Kidney (tissue), 14 donors: ENCODE data around the gene TXNDC9. TPM values are rescaled to one million over a fixed set of nuclear protein-coding genes. Genes with fewer than 3 reads are reported as not detected.

Experiments
- DNase-seq, 5 donors: peaks; one replicate each; pipeline ENCODE4 v3.0.0-alpha.2; 2013 to 2020
- FAIRE-seq: peaks from 2 replicates; lab custom pipeline; 2012; peaks lifted over from hg19 to GRCh38; lab: Jason Lieb, UNC
- H3K27ac ChIP-seq, 2 donors: one replicate each; pipeline ENCODE4 v1.7.0; 2013; ENCODE audit warnings: low read depth in 2 of 2, low read length in 2 of 2, inconsistent platforms in 1 of 2
- H3K27me3 ChIP-seq: one replicate; pipeline ENCODE4 v1.7.1; 2013; ENCODE audit warnings: low read length, inconsistent platforms; ENCODE audit not compliant: control insufficient read depth, insufficient read depth
- H3K36me3 ChIP-seq, 3 donors: one replicate each; pipeline versions ENCODE4 v1.7.0 to v1.7.1; 2013; ENCODE audit warnings: low read length in 3 of 3, control low read depth in 1 of 3, inconsistent platforms in 1 of 3; ENCODE audit not compliant: insufficient read depth in 3 of 3, control insufficient read depth in 2 of 3
- H3K4me1 ChIP-seq, 3 donors: one replicate each; pipeline versions ENCODE4 v1.7.0 to v1.7.1; 2013; ENCODE audit warnings: low read length in 3 of 3, inconsistent platforms in 1 of 3, low read depth in 1 of 3; ENCODE audit not compliant: control insufficient read depth in 2 of 3, insufficient read depth in 2 of 3
- H3K4me3 ChIP-seq, 3 donors: one replicate each; pipeline versions ENCODE4 v1.7.0 to v1.8.1; 2013; ENCODE audit warnings: low read length in 3 of 3, control low read depth in 1 of 3, inconsistent platforms in 1 of 3
- H3K9ac ChIP-seq, 3 donors: one replicate each; pipeline versions ENCODE4 v1.7.0 to v1.7.1; 2013; ENCODE audit warnings: low read length in 3 of 3, control low read depth in 1 of 3, inconsistent platforms in 1 of 3
- H3K9me3 ChIP-seq, 3 donors: one replicate each; pipeline versions ENCODE4 v1.7.0 to v1.7.1; 2013; ENCODE audit warnings: low read length in 3 of 3, control low read depth in 1 of 3, inconsistent platforms in 1 of 3; ENCODE audit not compliant: control insufficient read depth in 2 of 3, insufficient read depth in 1 of 3
- intact Hi-C: fragments of 100-400 bp; cut with DNase I; formaldehyde crosslinking; loops from one replicate; pipeline ENCODE4 v1.11.1; 2022
- polyA plus RNA-seq: library from polyadenylated mRNA; stranded (reverse); fragments of 350-450 nt; fragmentation: Illumina TruSeq; extraction: RNeasy Lipid Tissue Mini Kit (QIAGEN cat#74804); gene quantifications from one replicate; pipeline ENCODE4 v1.2.3, GENCODE V29; 2014; ENCODE audit warnings: low read depth, low replicate concordance; ENCODE audit not compliant: insufficient read depth
- total RNA-seq: library from RNA; stranded (reverse); fragmentation: NEBNext Ultra II Directional; extraction: Animal tissue kit (Norgen Biotek cat#: 25700); gene quantifications from one replicate; pipeline ENCODE4 v1.2.1, GENCODE V29; 2021
- TF ChIP-seq, protein P1 (sequence below): IDR thresholded peaks from 3 replicates; pipeline ENCODE4 v1.5.1; 2012; ENCODE audit warnings: mild to moderate bottlenecking, moderate library complexity, borderline replicate concordance; ENCODE audit not compliant: insufficient read depth; ENCODE audit errors: extremely low read depth
- donor health status: control.
- donor health status: control.
- donor health status: control.
- donor health status: control.
- donor health status: control.
- donor health status: DM: yes; HTN: yes; CAD: no.
- donor health status: Normal renal cell carcinoma (clear cell type).

TXNDC9 gene
- total and polyA plus RNA-seq, 2 donors from 2014 or later: 31.7 to 38.7 TPM

- Histone ChIP-seq H3K9me3 (no peaks in the 10 kb centered on the region), H3K4me1 (no peaks in the 10 kb centered on the region), H3K9ac (no peak overlapping the region), H3K27me3 (no peaks in the 10 kb centered on the region), H3K4me3 (no peak overlapping the region), H3K27ac (no peak overlapping the region), H3K36me3 (no peaks in the 10 kb centered on the region)
- TF ChIP-seq, protein P1, sequence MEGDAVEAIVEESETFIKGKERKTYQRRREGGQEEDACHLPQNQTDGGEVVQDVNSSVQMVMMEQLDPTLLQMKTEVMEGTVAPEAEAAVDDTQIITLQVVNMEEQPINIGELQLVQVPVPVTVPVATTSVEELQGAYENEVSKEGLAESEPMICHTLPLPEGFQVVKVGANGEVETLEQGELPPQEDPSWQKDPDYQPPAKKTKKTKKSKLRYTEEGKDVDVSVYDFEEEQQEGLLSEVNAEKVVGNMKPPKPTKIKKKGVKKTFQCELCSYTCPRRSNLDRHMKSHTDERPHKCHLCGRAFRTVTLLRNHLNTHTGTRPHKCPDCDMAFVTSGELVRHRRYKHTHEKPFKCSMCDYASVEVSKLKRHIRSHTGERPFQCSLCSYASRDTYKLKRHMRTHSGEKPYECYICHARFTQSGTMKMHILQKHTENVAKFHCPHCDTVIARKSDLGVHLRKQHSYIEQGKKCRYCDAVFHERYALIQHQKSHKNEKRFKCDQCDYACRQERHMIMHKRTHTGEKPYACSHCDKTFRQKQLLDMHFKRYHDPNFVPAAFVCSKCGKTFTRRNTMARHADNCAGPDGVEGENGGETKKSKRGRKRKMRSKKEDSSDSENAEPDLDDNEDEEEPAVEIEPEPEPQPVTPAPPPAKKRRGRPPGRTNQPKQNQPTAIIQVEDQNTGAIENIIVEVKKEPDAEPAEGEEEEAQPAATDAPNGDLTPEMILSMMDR: no peak
- DNase-seq: no peak
- intact Hi-C loops: no loop called here
- no peak for FAIRE-seq
Measured at GRCh38 chr2:99299580-99299979, 36.6 kb downstream of the TXNDC9 start.

DNA sequence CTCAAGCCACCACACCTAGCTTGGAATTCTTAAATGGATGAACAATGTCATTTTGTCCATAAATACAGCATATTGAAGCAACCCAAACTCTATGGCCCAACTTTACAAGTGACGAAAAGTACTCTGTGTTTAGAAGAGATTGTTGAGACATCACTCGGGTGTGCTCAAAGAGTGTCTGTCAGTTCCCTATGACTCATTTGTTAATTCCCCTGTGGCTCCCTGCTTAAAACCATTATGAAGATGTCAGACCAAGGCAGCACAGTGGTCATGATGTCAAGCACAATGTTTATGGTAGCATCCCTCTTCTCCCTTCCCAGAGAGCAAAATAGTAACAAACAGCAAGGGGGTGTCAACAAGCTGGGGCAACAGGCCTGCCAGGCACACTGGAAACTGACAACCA is 38.1 kb downstream of the TXNDC9 start:
- DNase-seq (no peak), FAIRE-seq (no peak)
- H3K4me3 ChIP-seq: no peak overlapping the region
- H3K27me3 ChIP-seq: no peaks in the 10 kb centered on the region
- H3K36me3 ChIP-seq: no peaks in the 10 kb centered on the region
- intact Hi-C loops: no loop called here
- no peak overlapping the region for H3K27ac ChIP-seq
- no peaks in the 10 kb centered on the region for H3K4me1 ChIP-seq
- no peaks in the 10 kb centered on the region for H3K9me3 ChIP-seq
- TF ChIP-seq, protein P1: no peak
- no peak overlapping the region for H3K9ac ChIP-seq

- intact Hi-C loops: no loop called here
- TF ChIP-seq, protein P1: no peak
- H3K9me3 ChIP-seq: peaks cover 0 to under 1% (median 0%) of the 10 kb centered on the region in 3 donors
- FAIRE-seq (no peak), DNase-seq (peak in 1 of 5 donors; percentile 2)
- H3K4me1 ChIP-seq: no peaks in the 10 kb centered on the region
- no peak overlapping the region for H3K9ac ChIP-seq
- no peaks in the 10 kb centered on the region for H3K27me3 ChIP-seq
- no peaks in the 10 kb centered on the region for H3K36me3 ChIP-seq
- H3K4me3 ChIP-seq: peak overlapping the region in 1 of 3 donors; percentile 18
- peak overlapping the region; percentile 51 to 60 for H3K27ac ChIP-seq
Measured at GRCh38 chr2:99285526-99285925, 50.6 kb downstream of the TXNDC9 start.
